Spleen (tissue), 11 donors: ENCODE results near the gene OTULIN. TPM values are rescaled to one million over a fixed set of nuclear protein-coding genes. Genes with fewer than 3 reads are reported as not detected.
A peak's percentile ranks its signal among the peaks of the same experiment; 100 is the strongest.

Source experiments
- DNase-seq: peaks from one replicate; pipeline ENCODE4 v3.0.0-alpha.2; 2020
- H3K27ac ChIP-seq, 8 donors: fragments of 200-600 bp; sonication (generic) in 7 of 8; 1 replicate in 4 of 8; 2 replicates in 4 of 8; pipeline versions ENCODE4 v1.5.0 to v1.8.0; 2016 to 2021; ENCODE audit warnings: inconsistent platforms in 4 of 8, mild to moderate bottlenecking in 4 of 8, moderate library complexity in 1 of 8
- H3K27me3 ChIP-seq, 7 donors: fragments of 200-600 bp; sonication (generic) in 6 of 7; replicated peaks in 1 of 7; 1 replicate in 4 of 7; 2 replicates in 3 of 7; pipeline versions ENCODE4 v1.5.0 to v1.8.0; 2016 to 2021; ENCODE audit warnings: inconsistent platforms in 3 of 7, mild to moderate bottlenecking in 1 of 7
- H3K36me3 ChIP-seq, 6 donors: fragments of 200-600 bp; sonication (generic) in 5 of 6; 1 replicate in 4 of 6; 2 replicates in 2 of 6; pipeline versions ENCODE4 v1.5.0 to v1.8.0; 2016 to 2021; ENCODE audit warnings: inconsistent platforms in 2 of 6
- H3K4me1 ChIP-seq, 6 donors: fragments of 200-600 bp; sonication (generic) in 5 of 6; 1 replicate in 3 of 6; 2 replicates in 3 of 6; pipeline versions ENCODE4 v1.5.0 to v1.8.0; 2016 to 2021; ENCODE audit warnings: inconsistent platforms in 3 of 6
- H3K4me3 ChIP-seq, 8 donors: fragments of 200-600 bp; sonication (generic) in 7 of 8; 1 replicate in 4 of 8; 2 replicates in 4 of 8; pipeline versions ENCODE4 v1.5.0 to v1.8.0; 2016 to 2021; ENCODE audit warnings: inconsistent platforms in 4 of 8, mild to moderate bottlenecking in 4 of 8, moderate library complexity in 2 of 8
- H3K9me3 ChIP-seq, 8 donors: fragments of 200-600 bp; sonication (generic) in 7 of 8; 1 replicate in 4 of 8; 2 replicates in 4 of 8; pipeline versions ENCODE4 v1.5.0 to v1.8.0; 2016 to 2021; ENCODE audit warnings: inconsistent platforms in 4 of 8
- CTCF ChIP-seq, 11 experiments: fragments of 200-600 bp in 7 of 11; fragments of 450-650 bp in 4 of 11; sonication (generic) in 4 of 11; IDR thresholded peaks in 8 of 11; conservative IDR thresholded peaks in 3 of 11; 1 replicate in 7 of 11; 2 replicates in 4 of 11; pipeline versions ENCODE4 v1.4.0 to v1.8.0; 2016 to 2021; ENCODE audit warnings: antibody characterized with exemption in 11 of 11, inconsistent platforms in 4 of 11, mild to moderate bottlenecking in 1 of 11
- POLR2A ChIP-seq, 3 donors: fragments of 450-650 bp; IDR thresholded peaks; one replicate each; pipeline ENCODE4 v1.5.1; 2017; ENCODE audit warnings: antibody characterized with exemption in 3 of 3, mild to moderate bottlenecking in 1 of 3
- POLR2AphosphoS5 ChIP-seq, 3 donors: sonication (generic); formaldehyde crosslinking; IDR thresholded peaks; one replicate each; pipeline ENCODE4 v1.5.1; 2017; ENCODE audit warnings: antibody characterized with exemption in 3 of 3
- WGBS, 5 donors: extraction: QIAGEN DNeasy Blood & Tissue Kit in 3 of 5; methylation state at CpG; one replicate each; pipeline versions ENCODE4 v1.1.5 to v1.1.7; 2013 to 2018; 5-methylcytosine and 5-hydroxymethylcytosine counted together
- intact Hi-C: fragments of 100-400 bp; cut with DNase I; formaldehyde crosslinking; loops from one replicate; pipeline ENCODE4 v1.15.0; 2023; ENCODE audit warnings: low total_unique reads
- polyA plus RNA-seq, 3 donors: library from polyadenylated mRNA; stranded (reverse); fragments of 200-250 nt; gene quantifications; one replicate each; pipeline ENCODE4 v1.2.1, GENCODE V29; 2013
- total RNA-seq, 7 donors: library from RNA; depleted of rRNA in 3 of 7; stranded (reverse); fragments of >200 nt in 3 of 7; fragmentation: NEBNext Ultra II Directional in 4 of 7; extraction: Animal tissue kit (Norgen Biotek cat#: 25700) in 4 of 7; gene quantifications; one replicate each; pipeline versions ENCODE4 v1.1.0 to v1.2.1, GENCODE V29; 2016 to 2021
- donor health status: healthy with polysubstance abuse.
- donor health status: DM: no; HTN: no; CAD: no; lungs with moderate emphysema.
- donor health status: DM: no; HTN: no; CAD: no.
- donor health status: Bipolar disorder and iron deficiency.
- donor health status: healthy.
- donor health status: DM: no; HTN: no; CAD: no.
- donor health status: DM: yes; HTN: yes; CAD: no.

Gene OTULIN
- total and polyA plus RNA-seq, 10 donors = 2.7 to 53.7 (median 35.9) TPM

DNA sequence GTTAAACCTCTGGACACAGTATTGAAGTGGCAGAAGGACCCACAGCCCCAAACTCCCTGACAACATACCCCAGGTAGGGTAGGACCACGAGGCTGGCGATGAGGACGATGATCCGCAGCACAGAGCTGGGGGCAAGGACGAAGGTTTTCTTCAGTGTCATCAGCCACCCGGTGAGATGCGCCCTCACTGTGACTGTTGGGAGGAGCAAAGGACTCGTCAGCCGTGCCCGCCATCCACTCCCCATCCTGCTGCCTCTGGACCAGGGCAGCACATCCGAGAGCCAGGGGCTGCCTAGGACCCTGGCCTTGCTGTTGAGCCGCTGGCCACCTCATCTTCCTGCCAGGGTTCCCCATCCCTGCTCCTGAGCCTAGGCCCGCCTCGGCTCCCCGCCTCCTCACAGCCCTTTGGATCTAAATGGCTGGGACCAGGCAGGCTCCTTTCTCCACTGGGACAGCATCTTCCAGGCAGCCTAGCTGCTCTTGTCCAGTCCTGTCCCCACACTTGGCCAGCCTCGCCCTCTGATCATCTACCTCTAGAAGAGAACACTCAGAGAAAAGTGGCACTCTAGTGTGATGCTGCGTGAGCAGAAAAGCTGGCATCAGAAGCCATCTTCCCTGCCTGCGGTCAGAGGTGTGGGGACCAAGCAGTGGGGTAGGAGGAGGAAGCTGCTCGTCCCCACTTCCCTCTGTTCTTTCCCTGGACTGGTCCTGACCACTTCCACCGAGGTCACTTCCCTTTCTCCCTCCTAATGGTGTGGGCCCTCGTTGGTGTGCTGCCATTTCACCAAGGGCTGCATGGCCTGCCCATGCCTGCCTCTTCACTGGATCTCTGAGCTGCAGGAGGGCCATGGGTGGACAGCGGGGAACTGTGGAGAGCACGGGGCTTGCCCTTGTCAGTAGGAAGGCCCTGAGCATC is 49.2 kb downstream of the OTULIN start:
- Histone ChIP-seq H3K36me3 (peaks cover 0 to 94% (median 71%) of the 10 kb centered on the region in 6 donors), H3K4me3 (no peak overlapping the region), H3K27me3 (no peaks in the 10 kb centered on the region), H3K4me1 (no peaks in the 10 kb centered on the region), H3K9me3 (no peaks in the 10 kb centered on the region), H3K27ac (no peak overlapping the region)
- intact Hi-C loops = no loop called here
- 88 to 92% (median 89%) methylated on average over 17 to 23 of the region's 23 CpGs for WGBS, 5 donors
- TF ChIP-seq POLR2A (IDR thresholded peaks at IDR 0.05) = no peak
- TF ChIP-seq CTCF (IDR thresholded peaks at IDR 0.05 in 8 of 11, conservative IDR thresholded peaks at IDR 0.05 in 3 of 11) = no peak
- TF ChIP-seq POLR2AphosphoS5 (IDR thresholded peaks at IDR 0.05) = peak in 2 of 3 donors; percentile 19 to 48
- no peak for DNase-seq

GRCh38 chr5:14714706-14715105 is 50.2 kb downstream of the OTULIN start:
- Histone ChIP-seq H3K4me3 (no peak overlapping the region), H3K27ac (no peak overlapping the region), H3K4me1 (no peaks in the 10 kb centered on the region), H3K9me3 (no peaks in the 10 kb centered on the region), H3K27me3 (no peaks in the 10 kb centered on the region), H3K36me3 (peaks cover 0 to 85% (median 62%) of the 10 kb centered on the region in 6 donors)
- DNase-seq = no peak
- no peak for TF ChIP-seq POLR2A (IDR thresholded peaks at IDR 0.05)
- TF ChIP-seq POLR2AphosphoS5 (IDR thresholded peaks at IDR 0.05) = no peak
- no peak for TF ChIP-seq CTCF (IDR thresholded peaks at IDR 0.05 in 8 of 11, conservative IDR thresholded peaks at IDR 0.05 in 3 of 11)
- WGBS, 5 donors = 95 to 98% (median 97%) methylated on average over 6 of the region's 6 CpGs
- intact Hi-C loops = no loop called here

DNA sequence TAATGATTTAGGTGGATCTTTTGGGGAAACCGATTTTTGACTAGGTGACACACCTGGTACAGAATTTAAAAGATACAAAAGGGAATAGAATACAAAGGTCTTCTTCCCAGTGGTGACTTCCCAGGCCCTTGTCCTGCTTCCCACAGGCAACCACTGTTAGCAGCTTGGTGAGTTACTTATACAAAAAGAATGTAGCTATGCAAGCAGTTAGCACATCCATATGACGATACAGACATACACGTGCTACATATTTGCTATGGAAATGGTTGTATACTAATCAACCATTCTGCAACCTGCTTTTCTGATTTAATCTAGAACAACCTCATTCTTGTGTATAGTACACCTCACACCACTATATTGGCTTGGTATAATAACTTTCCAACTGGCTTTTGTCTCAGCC is 51.0 kb downstream of the OTULIN start:
- no peak for DNase-seq
- H3K36me3 ChIP-seq = peaks cover 0 to 77% (median 55%) of the 10 kb centered on the region in 6 donors

More for the DNA sequence above, 51.0 kb downstream of the OTULIN start:
- no peaks in the 10 kb centered on the region for H3K27me3 ChIP-seq
- no peaks in the 10 kb centered on the region for H3K9me3 ChIP-seq
- no peak overlapping the region for H3K27ac ChIP-seq
- no peaks in the 10 kb centered on the region for H3K4me1 ChIP-seq
- no peak overlapping the region for H3K4me3 ChIP-seq
- no peak for TF ChIP-seq POLR2AphosphoS5 (IDR thresholded peaks at IDR 0.05)
- TF ChIP-seq POLR2A (IDR thresholded peaks at IDR 0.05) = no peak
- no peak for TF ChIP-seq CTCF (IDR thresholded peaks at IDR 0.05 in 8 of 11, conservative IDR thresholded peaks at IDR 0.05 in 3 of 11)
- WGBS, 5 donors = 95 to 99% (median 97%) methylated on average over 3 of the region's 3 CpGs
- intact Hi-C loops = no loop called here
